Kidney capillary endothelial cell (primary cell): ENCODE results near the gene GAGE2A.
"Not testable (repeated sequence)": the region's sequence is repeated elsewhere in the genome, so short reads cannot be mapped to it uniquely, and the experiment has no call there.

Source experiments
- DNase-seq: peaks from one replicate; pipeline ENCODE4 v3.0.0-alpha.2; 2018; ENCODE audit warnings: low spot score

Gene GAGE2A

GRCh38 chrX:49589196-49589595, at the start of gene GAGE2A:
TSS of gene GAGE2A (plus strand) at chrX:49589496. CDS start at chrX:49590651, 1,155 bp downstream.
- DNase-seq: not testable (repeated sequence)

GRCh38 chrX:49541433-49541832, 47.9 kb upstream of the GAGE2A start, which contains the start of gene GAGE12D:
TSS of gene GAGE12D (plus strand) at chrX:49541733. CDS start at chrX:49542888, 1,155 bp downstream.
- not testable (repeated sequence) for DNase-seq

GRCh38 chrX:49550989-49551388, 38.3 kb upstream of the GAGE2A start, which contains the start of gene GAGE12E:
TSS of gene GAGE12E (plus strand) at chrX:49551289. CDS start at chrX:49552444, 1,155 bp downstream.
- DNase-seq: not testable (repeated sequence)

GRCh38 chrX:49560542-49560941, 28.8 kb upstream of the GAGE2A start, which contains the start of gene GAGE12F:
TSS of gene GAGE12F (plus strand) at chrX:49560842. CDS start at chrX:49561997, 1,155 bp downstream.
- not testable (repeated sequence) for DNase-seq

- not testable (repeated sequence) for DNase-seq
Observed at GRCh38 chrX:49568728-49569127, 20.6 kb upstream of the GAGE2A start.

GRCh38 chrX:49569152-49569551, 20.1 kb upstream of the GAGE2A start:
- not testable (repeated sequence) for DNase-seq

- not testable (repeated sequence) for DNase-seq
Observed at GRCh38 chrX:49570100-49570499, 19.2 kb upstream of the GAGE2A start, which contains the start of gene GAGE12G. TSS of gene GAGE12G (plus strand) at chrX:49570400. CDS start at chrX:49571555, 1,155 bp downstream.

GRCh38 chrX:49579649-49580048, 9.6 kb upstream of the GAGE2A start, which contains the start of gene GAGE12H:
TSS of gene GAGE12H (plus strand) at chrX:49579949. CDS start at chrX:49581104, 1,155 bp downstream.
- not testable (repeated sequence) for DNase-seq

- DNase-seq: not testable (repeated sequence)
Observed at GRCh38 chrX:49589769-49590478, 628 bp downstream of the GAGE2A start.

- DNase-seq: not testable (repeated sequence)
Observed at GRCh38 chrX:49590488-49590887, 1.2 kb downstream of the GAGE2A start.

GRCh38 chrX:49598720-49599119, 9.4 kb downstream of the GAGE2A start, which contains the start of gene GAGE1:
TSS of gene GAGE1 (plus strand) at chrX:49599020. CDS start at chrX:49600175, 1,155 bp downstream.
- DNase-seq: not testable (repeated sequence)

GRCh38 chrX:49610718-49611310, 21.5 kb downstream of the GAGE2A start:
- peak; percentile 1 for DNase-seq

GRCh38 chrX:49618574-49618973, 29.3 kb downstream of the GAGE2A start:
- no peak for DNase-seq

GRCh38 chrX:49627086-49627777, 37.9 kb downstream of the GAGE2A start:
- no peak for DNase-seq

GRCh38 chrX:49644991-49645637, 55.8 kb downstream of the GAGE2A start:
- no peak for DNase-seq
